DND-41 (cell line): ENCODE results near the gene MACROD2.

Experiments used
- CTCF ChIP-seq: IDR thresholded peaks from 2 replicates; pipeline ENCODE4 v1.5.1; 2012; ENCODE audit warnings: borderline replicate concordance, low read length, moderate library complexity, mild to moderate bottlenecking; ENCODE audit not compliant: poor library complexity, severe bottlenecking; ENCODE audit errors: extremely low read depth
- EZH2 ChIP-seq: IDR thresholded peaks from 3 replicates; pipeline ENCODE4 v1.6.1; 2012; ENCODE audit warnings: borderline replicate concordance, low read depth, mild to moderate bottlenecking, moderate library complexity, low read length, inconsistent platforms; ENCODE audit not compliant: severe bottlenecking

- TF ChIP-seq CTCF: no peak
- TF ChIP-seq EZH2: no peak
Observed at GRCh38 chr20:15899967-15900366, 1904.7 kb downstream of the MACROD2 start.
